SH-SY5Y (cell line): Measurements from ENCODE around the gene SPDYE3.

Source experiments
- GATA2 ChIP-seq: IDR thresholded peaks from 2 replicates; pipeline ENCODE4 v1.6.1; 2011; ENCODE audit warnings: mild to moderate bottlenecking, low read depth, low read length
- GATA3 ChIP-seq: IDR thresholded peaks from 2 replicates; pipeline ENCODE4 v1.6.1; 2011; ENCODE audit warnings: low read depth, mild to moderate bottlenecking, low read length, moderate library complexity

- no peak for TF ChIP-seq GATA3
- no peak for TF ChIP-seq GATA2
Measured at GRCh38 chr7:100369105-100369504, 61.6 kb downstream of the SPDYE3 start.
